ENCODE data around the gene ARID5A.

DNA sequence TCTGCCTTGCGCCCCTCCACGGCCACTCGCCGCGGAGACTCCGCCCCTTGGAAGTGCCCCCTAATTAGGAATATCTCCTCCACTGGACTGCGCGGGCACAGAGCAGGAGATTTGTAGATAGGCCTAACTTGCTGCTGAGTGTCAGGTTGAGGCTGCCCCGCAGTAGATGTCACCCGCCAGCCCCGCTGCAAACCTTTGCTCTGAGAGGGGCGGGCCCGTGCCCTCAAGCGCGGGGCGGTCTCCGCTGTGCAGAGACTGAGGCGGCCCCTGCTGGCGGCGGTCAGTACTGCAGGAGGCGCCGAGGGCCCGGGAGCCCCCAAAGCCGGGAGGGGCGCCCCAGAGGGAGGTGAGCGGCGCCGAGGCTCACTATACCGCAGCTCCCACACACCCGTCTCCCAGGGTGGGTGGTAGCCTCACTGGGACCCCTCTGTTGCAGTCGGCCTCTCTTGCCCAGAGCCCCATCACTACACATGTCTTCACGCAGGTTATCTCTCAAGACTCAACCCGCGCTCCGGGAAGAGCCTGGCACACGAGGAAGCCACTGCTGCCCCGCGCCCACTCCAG is 28.5 kb upstream of the ARID5A start:
- peak; percentile 99 to 100 (median 100) for TF ChIP-seq CTCF (IDR thresholded peaks at IDR 0.05)
- no peak for TF ChIP-seq POLR2A (IDR thresholded peaks at IDR 0.05)
